ENCODE data around the gene WDR11. TPM values are rescaled to one million over a fixed set of nuclear protein-coding genes. Genes with fewer than 3 reads are reported as not detected.
"Not testable (repeated sequence)": the region's sequence is repeated elsewhere in the genome, so short reads cannot be mapped to it uniquely, and the experiment has no call there.

Gene WDR11
- polyA plus RNA-seq, 2 of the 4 experiments (the other 2 are of a cell fraction): 34.4 to 87.1 TPM

DNA sequence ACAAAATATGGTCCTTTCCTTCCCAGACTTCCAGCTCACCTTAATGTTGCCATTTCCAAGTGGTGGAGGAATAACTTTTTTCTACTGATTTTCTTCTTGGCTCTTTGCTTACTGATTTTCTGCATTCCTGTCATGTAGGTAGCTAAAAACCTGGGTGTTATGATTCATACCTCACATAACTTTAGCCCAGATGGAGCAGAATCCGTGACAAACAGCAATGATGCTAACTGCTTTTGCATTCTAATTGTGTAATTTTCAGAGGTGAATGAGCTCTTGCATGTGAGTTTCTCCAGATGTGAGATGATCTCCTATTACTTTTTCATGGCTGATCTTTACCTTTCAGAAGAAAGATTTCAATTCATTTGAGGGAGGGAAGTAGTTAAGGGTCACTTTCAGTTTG lies 43.4 kb downstream of the WDR11 start:
- no peak for TF ChIP-seq RAD21 (conservative IDR thresholded peaks at IDR 0.05 in 1 of 2, IDR thresholded peaks at IDR 0.05 in 1 of 2)
- TF ChIP-seq KDM1A (IDR thresholded peaks at IDR 0.05; ENCODE audit: low read depth): no peak
- H3K4me2 ChIP-seq: no peak overlapping the region
- DNase-seq (ENCODE audit: low read depth in 1 of 2, low spot score in 1 of 2) (no peak), ATAC-seq (no peak), FAIRE-seq (no peak)
- no peaks in the 10 kb centered on the region for H3K9me3 ChIP-seq
- CTCF ChIA-PET: no interaction called here
- H3K4me3 ChIP-seq: no peak overlapping the region
- WGBS (ENCODE audit: missing lambda C conversion rate): 89% methylated on average over 1 of the region's 1 CpG
- no peak overlapping the region for H3K27ac ChIP-seq
- POLR2A ChIA-PET: no interaction called here
- no peaks in the 10 kb centered on the region; the same call in 2 of the 3 replicates for H3K4me1 ChIP-seq

DNA sequence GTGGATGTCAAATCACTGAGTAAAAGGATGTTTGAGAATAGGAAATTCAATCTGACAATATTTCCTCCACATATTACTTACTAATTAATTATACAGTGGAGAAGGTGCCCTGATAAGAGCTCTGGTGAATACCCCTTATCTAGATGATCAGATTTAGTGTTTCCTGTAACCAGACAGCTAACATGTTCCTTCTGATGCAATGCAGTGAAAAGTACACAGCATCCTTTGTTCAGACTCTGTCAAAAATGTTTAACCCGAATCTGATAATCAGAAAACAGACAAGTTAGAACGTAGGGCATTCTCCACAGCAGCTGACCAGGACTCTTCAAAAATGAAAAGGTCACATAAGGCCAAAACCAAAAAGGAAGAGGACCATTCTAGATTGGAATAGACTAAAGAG lies 46.2 kb downstream of the WDR11 start:
- POLR2A ChIA-PET: no interaction called here
- Histone ChIP-seq H3K9me3 (no peaks in the 10 kb centered on the region), H3K4me1 (no peaks in the 10 kb centered on the region), H3K4me3 (no peak overlapping the region), H3K4me2 (no peak overlapping the region), H3K27ac (no peak overlapping the region)
- DNase-seq (ENCODE audit: low read depth in 1 of 2, low spot score in 1 of 2) (no peak), FAIRE-seq (no peak), ATAC-seq (no peak)
- WGBS (ENCODE audit: missing lambda C conversion rate): 84% methylated on average over 2 of the region's 2 CpGs
- CTCF ChIA-PET: interaction anchor here (1.1 kb wide), 1 partner anchor 14 kb away, joined by 3 read pairs; no protein-coding TSS in a partner anchor
- no peak for TF ChIP-seq EHMT2 (IDR thresholded peaks at IDR 0.05; ENCODE audit: low read depth)
- TF ChIP-seq HEYL (CRISPR knock-in tag; IDR thresholded peaks at IDR 0.05): no peak
- TF ChIP-seq CEBPB (IDR thresholded peaks at IDR 0.05): no peak
- no peak for TF ChIP-seq BHLHE40 (IDR thresholded peaks at IDR 0.05; ENCODE audit: low read depth, low read length)
- TF ChIP-seq, protein P1, sequence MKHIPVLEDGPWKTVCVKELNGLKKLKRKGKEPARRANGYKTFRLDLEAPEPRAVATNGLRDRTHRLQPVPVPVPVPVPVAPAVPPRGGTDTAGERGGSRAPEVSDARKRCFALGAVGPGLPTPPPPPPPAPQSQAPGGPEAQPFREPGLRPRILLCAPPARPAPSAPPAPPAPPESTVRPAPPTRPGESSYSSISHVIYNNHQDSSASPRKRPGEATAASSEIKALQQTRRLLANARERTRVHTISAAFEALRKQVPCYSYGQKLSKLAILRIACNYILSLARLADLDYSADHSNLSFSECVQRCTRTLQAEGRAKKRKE (CRISPR knock-in tag; IDR thresholded peaks at IDR 0.05; ENCODE audit: low read depth): no peak
- no peak for TF ChIP-seq CHD4 (IDR thresholded peaks at IDR 0.05; ENCODE audit: borderline replicate concordance)
- TF ChIP-seq HOXB13 (CRISPR knock-in tag; IDR thresholded peaks at IDR 0.05; ENCODE audit: low read depth): no peak
- TF ChIP-seq FOSL2 (IDR thresholded peaks at IDR 0.05): no peak
- no peak for TF ChIP-seq FOSL2 (CRISPR knock-in tag; IDR thresholded peaks at IDR 0.05)
- no peak for TF ChIP-seq SREBF2 (IDR thresholded peaks at IDR 0.05)
- no peak for TF ChIP-seq HOXA7 (CRISPR knock-in tag; IDR thresholded peaks at IDR 0.05)

DNA sequence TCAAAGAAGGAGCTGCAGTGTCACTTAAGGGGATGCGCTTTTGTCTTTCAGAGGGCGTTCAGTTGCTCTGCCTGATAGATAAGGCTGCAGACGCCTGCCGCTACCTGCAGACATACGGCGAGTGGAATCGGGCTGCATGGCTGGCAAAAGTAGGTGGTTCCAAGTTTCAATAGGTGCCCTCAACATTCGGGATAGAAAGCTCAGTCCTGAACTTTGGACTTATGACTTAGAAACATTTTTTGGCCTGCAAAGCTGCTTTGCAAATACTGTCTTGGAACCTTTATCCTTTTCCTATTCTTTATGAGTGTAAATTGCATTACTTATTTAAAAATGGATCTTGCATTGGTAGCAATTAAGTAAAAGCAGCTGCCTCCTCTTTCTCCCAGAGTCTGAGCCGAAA lies 54.1 kb downstream of the WDR11 start:
- H3K9me3 ChIP-seq: peaks cover 3% of the 10 kb centered on the region
- FAIRE-seq (no peak), ATAC-seq (no peak), DNase-seq (ENCODE audit: low read depth in 1 of 2, low spot score in 1 of 2) (no peak)
- CTCF ChIA-PET: interaction anchor here (0.8 kb wide), 1 partner anchor 30 kb away, joined by 3 read pairs; no protein-coding TSS in a partner anchor
- POLR2A ChIA-PET: no interaction called here
- no peak overlapping the region for H3K4me3 ChIP-seq
- H3K4me1 ChIP-seq: no peaks in the 10 kb centered on the region
- no peak overlapping the region for H3K27ac ChIP-seq
- no peak for TF ChIP-seq FOSB (CRISPR knock-in tag; IDR thresholded peaks at IDR 0.05)
- H3K4me2 ChIP-seq: no peak overlapping the region
- WGBS (ENCODE audit: missing lambda C conversion rate): 93% methylated on average over 9 of the region's 9 CpGs

DNA sequence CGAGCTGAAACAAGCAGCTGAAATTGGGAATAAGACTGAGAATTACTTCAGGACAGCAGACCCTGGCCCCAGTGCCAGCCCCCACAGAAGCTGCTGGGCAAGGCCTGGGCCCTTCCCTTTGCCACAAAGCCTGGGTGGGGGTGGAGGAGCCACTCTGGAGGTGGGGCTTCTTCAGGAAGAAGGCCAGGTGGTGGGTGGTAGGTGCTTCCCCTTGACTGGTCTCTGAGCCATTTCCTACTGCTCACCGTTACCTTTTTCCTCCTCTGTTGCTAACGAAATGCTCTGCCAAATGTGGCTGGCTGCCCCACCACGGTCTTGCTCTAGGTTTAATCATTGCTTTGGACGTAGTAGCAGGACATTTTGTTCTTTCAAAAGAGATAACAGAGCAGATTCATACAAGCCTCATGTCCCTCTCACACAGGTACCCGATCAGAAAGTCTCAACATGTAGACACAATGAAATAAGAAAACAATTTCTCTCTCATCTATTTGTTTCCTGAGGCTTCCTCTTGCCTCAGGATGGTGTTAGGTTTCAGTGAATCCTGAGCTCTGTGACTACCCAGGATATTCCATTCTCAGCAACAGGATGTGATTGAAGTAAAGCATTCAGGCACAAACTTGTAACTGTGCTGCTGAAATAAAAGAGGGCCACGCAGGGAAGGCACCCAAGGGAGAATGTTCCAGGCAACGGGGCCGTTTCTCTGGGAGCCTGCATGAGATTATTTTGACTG lies 66.5 kb downstream of the WDR11 start:
- WGBS (ENCODE audit: missing lambda C conversion rate): 38% methylated on average over 9 of the region's 9 CpGs
- ATAC-seq: no peak; a peak in 1 of 6 replicates
- no peak for DNase-seq (ENCODE audit: low read depth in 1 of 2, low spot score in 1 of 2)
- FAIRE-seq: no peak
- ChIA-PET POLR2A (no interaction called here), CTCF (interaction anchor here (1.1 kb wide), 1 partner anchor 26 kb away, joined by 5 read pairs; no protein-coding TSS in a partner anchor)
- Histone ChIP-seq H3K4me3 (no peak overlapping the region), H3K9me3 (0 out of 3 replicates have a peak, but pooled peaks cover 3% of the 10 kb centered on the region), H3K4me2 (no peak overlapping the region), H3K27ac (no peak overlapping the region), H3K4me1 (no peaks in the 10 kb centered on the region)
- TF ChIP-seq, protein P2, sequence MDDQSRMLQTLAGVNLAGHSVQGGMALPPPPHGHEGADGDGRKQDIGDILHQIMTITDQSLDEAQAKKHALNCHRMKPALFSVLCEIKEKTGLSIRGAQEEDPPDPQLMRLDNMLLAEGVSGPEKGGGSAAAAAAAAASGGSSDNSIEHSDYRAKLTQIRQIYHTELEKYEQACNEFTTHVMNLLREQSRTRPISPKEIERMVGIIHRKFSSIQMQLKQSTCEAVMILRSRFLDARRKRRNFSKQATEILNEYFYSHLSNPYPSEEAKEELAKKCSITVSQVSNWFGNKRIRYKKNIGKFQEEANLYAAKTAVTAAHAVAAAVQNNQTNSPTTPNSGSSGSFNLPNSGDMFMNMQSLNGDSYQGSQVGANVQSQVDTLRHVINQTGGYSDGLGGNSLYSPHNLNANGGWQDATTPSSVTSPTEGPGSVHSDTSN (IDR thresholded peaks at IDR 0.05): no peak
- TF ChIP-seq ZSCAN20 (CRISPR knock-in tag; IDR thresholded peaks at IDR 0.05) (no peak), FOSL2 (IDR thresholded peaks at IDR 0.05) (no peak), FOSL2 (CRISPR knock-in tag; IDR thresholded peaks at IDR 0.05) (no peak)

DNA sequence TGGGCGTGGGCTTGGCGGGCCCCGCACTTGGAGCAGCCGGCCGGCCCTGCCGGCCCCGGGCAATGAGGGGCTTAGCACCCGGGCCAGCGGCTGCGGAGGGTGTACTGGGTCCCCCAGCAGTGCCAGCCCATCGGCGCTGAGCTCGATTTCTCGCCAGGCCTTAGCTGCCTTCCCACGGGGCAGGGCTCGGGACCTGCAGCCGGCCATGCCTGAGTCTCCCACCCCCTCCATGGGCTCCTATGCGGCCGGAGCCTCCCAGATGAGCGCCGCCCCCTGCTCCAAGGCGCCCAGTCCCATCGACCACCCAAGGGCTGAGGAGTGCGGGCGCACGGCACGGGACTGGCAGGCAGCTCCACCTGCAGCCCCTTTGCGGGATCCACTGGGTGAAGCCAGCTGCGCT lies 72.7 kb downstream of the WDR11 start:
- FAIRE-seq; H3K4me1 ChIP-seq; H3K9me3 ChIP-seq; POLR2A ChIA-PET; ATAC-seq; H3K27ac ChIP-seq; H3K4me2 ChIP-seq; H3K4me3 ChIP-seq; DNase-seq (ENCODE audit: low read depth in 1 of 2, low spot score in 1 of 2): not testable (repeated sequence)
- CTCF ChIA-PET: interaction anchor here (1.0 kb wide), 1 partner anchor 18 kb away, joined by 5 read pairs; no protein-coding TSS in a partner anchor
- 90% methylated on average over 6 of the region's 29 CpGs for WGBS (ENCODE audit: missing lambda C conversion rate)

Measured in A549 (cell line).